ENCODE measurements around the gene PCDHGC4. TPM values are rescaled to one million over a fixed set of nuclear protein-coding genes. Genes with fewer than 3 reads are reported as not detected.

The PCDHGC4 gene
- total RNA-seq, 1 experiment from 2014 or later, result 3.6 TPM

- H3K27ac ChIP-seq (ENCODE audit: low read depth, low read length, poor library complexity, severe bottlenecking), result no peak overlapping the region
- H3K4me3 ChIP-seq (ENCODE audit: low read depth, low read length, poor library complexity, severe bottlenecking), result peak overlapping the region; percentile 80
- no peaks in the 10 kb centered on the region for H3K9me3 ChIP-seq (ENCODE audit: low read depth, low read length, poor library complexity, severe bottlenecking)
- intact Hi-C loops (cut with micrococcal nuclease; ENCODE audit: unreplicated experiment), result loop anchor here (2.0 to 5.0 kb wide), 3 partner anchors 17 to 79 kb away; no protein-coding TSS in a partner anchor
- CTCF ChIA-PET, result no interaction called here
- no peak for TF ChIP-seq EZH2 (IDR thresholded peaks at IDR 0.05; ENCODE audit: borderline replicate concordance, low read depth, low read length, poor library complexity, severe bottlenecking)
- no peak for TF ChIP-seq CTCF (conservative IDR thresholded peaks at IDR 0.05; ENCODE audit: low read depth, low read length)
- H3K36me3 ChIP-seq (ENCODE audit: insufficient read depth, low read length, poor library complexity, severe bottlenecking), result no peaks in the 10 kb centered on the region
- no peak for DNase-seq (ENCODE audit: low spot score)
- BruUV-seq (replicated peaks), result no TSS peak
- no peaks in the 10 kb centered on the region for H3K27me3 ChIP-seq (replicated peaks; ENCODE audit: insufficient read depth, low read depth, low read length, poor library complexity)
- peaks cover 35% of the 10 kb centered on the region for H3K4me1 ChIP-seq (ENCODE audit: insufficient read depth, low read length, poor library complexity, severe bottlenecking)
- POLR2A ChIA-PET (ENCODE audit: low non-redundant PET), result no interaction called here
Observed at GRCh38 chr5:141477815-141478214, 7.0 kb upstream of the PCDHGC4 start.

- H3K9me3 ChIP-seq (ENCODE audit: low read depth, low read length, poor library complexity, severe bottlenecking), result no peaks in the 10 kb centered on the region
- ChIA-PET POLR2A (ENCODE audit: low non-redundant PET) (no interaction called here), CTCF (no interaction called here)
- TF ChIP-seq EZH2 (IDR thresholded peaks at IDR 0.05; ENCODE audit: borderline replicate concordance, low read depth, low read length, poor library complexity, severe bottlenecking) (no peak), CTCF (conservative IDR thresholded peaks at IDR 0.05; ENCODE audit: low read depth, low read length) (peak; percentile 35; the same call in 1 of the 2 replicates)
- H3K27ac ChIP-seq (ENCODE audit: low read depth, low read length, poor library complexity, severe bottlenecking), result no peak overlapping the region
- no peaks in the 10 kb centered on the region for H3K27me3 ChIP-seq (replicated peaks; ENCODE audit: insufficient read depth, low read depth, low read length, poor library complexity)
- intact Hi-C loops (cut with micrococcal nuclease; ENCODE audit: unreplicated experiment), result loop anchor here (5.0 kb wide), 1 partner anchor 34 kb away; no protein-coding TSS in a partner anchor
- H3K4me1 ChIP-seq (ENCODE audit: insufficient read depth, low read length, poor library complexity, severe bottlenecking), result peaks cover 40% of the 10 kb centered on the region
- DNase-seq (ENCODE audit: low spot score), result no peak
- H3K36me3 ChIP-seq (ENCODE audit: insufficient read depth, low read length, poor library complexity, severe bottlenecking), result no peaks in the 10 kb centered on the region
- BruUV-seq (replicated peaks), result no TSS peak
- H3K4me3 ChIP-seq (ENCODE audit: low read depth, low read length, poor library complexity, severe bottlenecking), result peak overlapping the region; percentile 80
Observed at GRCh38 chr5:141478321-141478945, 6.4 kb upstream of the PCDHGC4 start.

GRCh38 chr5:141479776-141480175 lies 5.1 kb upstream of the PCDHGC4 start:
- H3K4me3 ChIP-seq (ENCODE audit: low read depth, low read length, poor library complexity, severe bottlenecking), result no peak overlapping the region
- H3K9me3 ChIP-seq (ENCODE audit: low read depth, low read length, poor library complexity, severe bottlenecking), result no peaks in the 10 kb centered on the region
- no peaks in the 10 kb centered on the region for H3K27me3 ChIP-seq (replicated peaks; ENCODE audit: insufficient read depth, low read depth, low read length, poor library complexity)
- H3K4me1 ChIP-seq (ENCODE audit: insufficient read depth, low read length, poor library complexity, severe bottlenecking), result peaks cover 49% of the 10 kb centered on the region
- H3K27ac ChIP-seq (ENCODE audit: low read depth, low read length, poor library complexity, severe bottlenecking), result no peak overlapping the region
- no TSS peak for BruUV-seq (replicated peaks)
- no peak for DNase-seq (ENCODE audit: low spot score)
- no peak for TF ChIP-seq CTCF (conservative IDR thresholded peaks at IDR 0.05; ENCODE audit: low read depth, low read length)
- TF ChIP-seq EZH2 (IDR thresholded peaks at IDR 0.05; ENCODE audit: borderline replicate concordance, low read depth, low read length, poor library complexity, severe bottlenecking), result no peak
- no peaks in the 10 kb centered on the region for H3K36me3 ChIP-seq (ENCODE audit: insufficient read depth, low read length, poor library complexity, severe bottlenecking)
- CTCF ChIA-PET, result no interaction called here
- POLR2A ChIA-PET (ENCODE audit: low non-redundant PET), result no interaction called here
- intact Hi-C loops (cut with micrococcal nuclease; ENCODE audit: unreplicated experiment), result loop anchor here (5.0 kb wide), 1 partner anchor 33 kb away; no protein-coding TSS in a partner anchor

Data from A673 (cell line).